AG04450 (cell line): Measurements from ENCODE around the gene KRT74. TPM values are rescaled to one million over a fixed set of nuclear protein-coding genes. Genes with fewer than 3 reads are reported as not detected.

Experiments used
- CTCF ChIA-PET: fragments of 300-600, 350-600 bp; formaldehyde crosslinking; extraction: SDS; loops from one replicate; lab custom pipeline; 2022; ENCODE audit warnings: antibody characterized with exemption, inconsistent platforms; lab: Charles Lee
- POLR2A ChIA-PET: fragments of 350-600 bp; formaldehyde crosslinking; extraction: SDS; loops from one replicate; lab custom pipeline; 2021; ENCODE audit warnings: antibody characterized with exemption, inconsistent platforms; lab: Yijun Ruan, JAX
- DNase-seq: peaks from one replicate; pipeline ENCODE4 v3.0.0-alpha.2; 2011; ENCODE audit warnings: low read depth, low spot score
- H3K27ac ChIP-seq: one replicate; pipeline ENCODE4 v1.5.1; 2012; ENCODE audit warnings: low read depth, low read length, control low read depth
- H3K27me3 ChIP-seq: one replicate; pipeline ENCODE4 v1.6.0; 2012; ENCODE audit warnings: low read length; ENCODE audit not compliant: control insufficient read depth, insufficient read depth
- H3K4me3 ChIP-seq: 2 replicates; pipeline ENCODE4 v1.5.1; 2011; ENCODE audit warnings: mild to moderate bottlenecking, low read depth, low read length, control low read depth
- H3K9me3 ChIP-seq: 2 replicates; pipeline ENCODE4 v1.5.1; 2012; ENCODE audit warnings: low read length; ENCODE audit not compliant: control insufficient read depth, insufficient read depth
- CTCF ChIP-seq: IDR thresholded peaks from 2 replicates; pipeline ENCODE4 v1.5.1; 2011; ENCODE audit warnings: low read depth, low read length, control low read depth, inconsistent platforms
- polyA plus RNA-seq: library from polyadenylated mRNA; depleted of rRNA; stranded (reverse); fragments of >200 nt; gene quantifications from 2 replicates; pipeline ENCODE4 v1.2.3, GENCODE V29; 2011

Gene KRT74
- polyA plus RNA-seq, 1 experiment, result not detected

- no peak for DNase-seq
- no peak overlapping the region for H3K27ac ChIP-seq
- CTCF ChIA-PET, result no interaction called here
- H3K27me3 ChIP-seq, result peaks cover 20% of the 10 kb centered on the region
- POLR2A ChIA-PET, result no interaction called here
- no peak for TF ChIP-seq CTCF
- no peak overlapping the region for H3K4me3 ChIP-seq
- no peaks in the 10 kb centered on the region for H3K9me3 ChIP-seq
Observed at GRCh38 chr12:52573306-52573705, 337 bp downstream of the KRT74 start.

GRCh38 chr12:52570511-52570910 lies 3.1 kb downstream of the KRT74 start:
- no peak for DNase-seq
- Histone ChIP-seq H3K9me3 (no peaks in the 10 kb centered on the region), H3K4me3 (no peak overlapping the region), H3K27me3 (peaks cover 23% of the 10 kb centered on the region), H3K27ac (no peak overlapping the region)
- TF ChIP-seq CTCF, result no peak
- CTCF ChIA-PET, result no interaction called here
- POLR2A ChIA-PET, result no interaction called here

- no peak for DNase-seq
- TF ChIP-seq CTCF, result no peak
- ChIA-PET POLR2A (no interaction called here), CTCF (no interaction called here)
- Histone ChIP-seq H3K27ac (no peak overlapping the region), H3K4me3 (no peak overlapping the region), H3K27me3 (peaks cover 28% of the 10 kb centered on the region), H3K9me3 (no peaks in the 10 kb centered on the region)
Observed at GRCh38 chr12:52568111-52568510, 5.5 kb downstream of the KRT74 start.

GRCh38 chr12:52566847-52567291 lies 6.8 kb downstream of the KRT74 start:
- no peak overlapping the region for H3K27ac ChIP-seq
- H3K27me3 ChIP-seq, result peaks cover 28% of the 10 kb centered on the region
- POLR2A ChIA-PET, result no interaction called here
- no peak for TF ChIP-seq CTCF
- no peak overlapping the region for H3K4me3 ChIP-seq
- DNase-seq, result no peak
- CTCF ChIA-PET, result no interaction called here
- H3K9me3 ChIP-seq, result no peaks in the 10 kb centered on the region

GRCh38 chr12:52564582-52564981 lies 9.1 kb downstream of the KRT74 start:
- TF ChIP-seq CTCF, result no peak
- Histone ChIP-seq H3K27ac (no peak overlapping the region), H3K27me3 (peaks cover 25% of the 10 kb centered on the region), H3K4me3 (no peak overlapping the region), H3K9me3 (no peaks in the 10 kb centered on the region)
- ChIA-PET CTCF (interaction anchor here (0.9 kb wide), 1 partner anchor 321 kb away, joined by 3 read pairs; no protein-coding TSS in a partner anchor), POLR2A (no interaction called here)
- DNase-seq, result no peak
